Cardiac fibroblast (primary cell): ENCODE data around the gene SNED1.

ENCODE experiments used
- DNase-seq, 2 donors: peaks; one replicate each; pipeline versions ENCODE4 v3.0.0 to v3.0.0-alpha.2; 2010; ENCODE audit warnings: low read depth in 2 of 2
- H3K4me3 ChIP-seq, 2 donors: replicated peaks in 1 of 2; 1 replicate in 1 of 2; 2 replicates in 1 of 2; pipeline ENCODE4 v1.5.1; 2011; ENCODE audit warnings: low read depth in 2 of 2, low read length in 2 of 2, mild to moderate bottlenecking in 2 of 2, moderate library complexity in 1 of 2
- TF ChIP-seq, protein P1 (sequence below): IDR thresholded peaks from one replicate; pipeline ENCODE4 v1.5.1; 2011; ENCODE audit warnings: low read depth, mild to moderate bottlenecking, low read length, inconsistent platforms

Gene SNED1

DNA sequence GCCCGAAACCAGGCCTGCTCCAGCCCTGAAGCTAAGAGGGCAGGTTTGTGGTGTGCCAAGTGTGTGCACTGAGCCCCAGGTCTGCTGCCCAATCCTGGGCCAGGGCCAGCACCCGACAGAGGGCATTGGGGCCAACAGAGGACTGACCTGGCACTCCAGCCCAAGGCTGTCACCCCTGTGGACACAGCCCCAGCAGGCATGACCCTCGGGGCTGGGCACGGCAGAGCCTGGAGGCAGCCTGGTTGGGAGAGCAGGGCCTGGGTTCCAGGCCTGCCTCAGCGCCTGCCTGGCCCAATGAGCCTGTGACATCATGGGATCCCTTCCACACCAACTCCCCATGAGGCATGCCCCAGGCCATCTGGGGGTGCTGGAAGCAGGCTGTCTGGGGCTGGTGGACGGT lies 10.8 kb upstream of the SNED1 start:
- TF ChIP-seq, protein P1, sequence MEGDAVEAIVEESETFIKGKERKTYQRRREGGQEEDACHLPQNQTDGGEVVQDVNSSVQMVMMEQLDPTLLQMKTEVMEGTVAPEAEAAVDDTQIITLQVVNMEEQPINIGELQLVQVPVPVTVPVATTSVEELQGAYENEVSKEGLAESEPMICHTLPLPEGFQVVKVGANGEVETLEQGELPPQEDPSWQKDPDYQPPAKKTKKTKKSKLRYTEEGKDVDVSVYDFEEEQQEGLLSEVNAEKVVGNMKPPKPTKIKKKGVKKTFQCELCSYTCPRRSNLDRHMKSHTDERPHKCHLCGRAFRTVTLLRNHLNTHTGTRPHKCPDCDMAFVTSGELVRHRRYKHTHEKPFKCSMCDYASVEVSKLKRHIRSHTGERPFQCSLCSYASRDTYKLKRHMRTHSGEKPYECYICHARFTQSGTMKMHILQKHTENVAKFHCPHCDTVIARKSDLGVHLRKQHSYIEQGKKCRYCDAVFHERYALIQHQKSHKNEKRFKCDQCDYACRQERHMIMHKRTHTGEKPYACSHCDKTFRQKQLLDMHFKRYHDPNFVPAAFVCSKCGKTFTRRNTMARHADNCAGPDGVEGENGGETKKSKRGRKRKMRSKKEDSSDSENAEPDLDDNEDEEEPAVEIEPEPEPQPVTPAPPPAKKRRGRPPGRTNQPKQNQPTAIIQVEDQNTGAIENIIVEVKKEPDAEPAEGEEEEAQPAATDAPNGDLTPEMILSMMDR: no peak
- DNase-seq: no peak
- no peak overlapping the region for H3K4me3 ChIP-seq

DNA sequence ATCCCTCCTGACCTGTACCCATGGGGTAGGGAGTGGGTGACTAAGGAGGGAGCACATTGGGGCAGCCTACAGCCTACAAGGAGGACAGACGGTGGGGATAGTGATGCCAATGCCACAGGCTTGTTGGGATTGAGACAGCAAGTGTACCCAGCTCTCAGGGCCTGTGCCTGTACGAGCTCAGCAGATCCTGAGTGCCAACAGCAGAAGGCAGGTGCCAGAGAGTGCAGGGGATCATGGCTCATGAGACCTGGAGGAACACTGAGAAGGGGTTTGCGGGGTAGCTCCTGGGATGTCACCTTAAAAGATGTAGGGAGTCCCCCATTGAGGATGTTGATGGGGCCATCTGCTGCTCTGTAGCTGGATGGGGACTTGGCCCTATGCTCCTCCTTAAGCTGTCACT lies 10.3 kb upstream of the SNED1 start:
- no peak overlapping the region for H3K4me3 ChIP-seq
- TF ChIP-seq, protein P1: no peak
- peak; percentile 34 to 52 for DNase-seq

DNA sequence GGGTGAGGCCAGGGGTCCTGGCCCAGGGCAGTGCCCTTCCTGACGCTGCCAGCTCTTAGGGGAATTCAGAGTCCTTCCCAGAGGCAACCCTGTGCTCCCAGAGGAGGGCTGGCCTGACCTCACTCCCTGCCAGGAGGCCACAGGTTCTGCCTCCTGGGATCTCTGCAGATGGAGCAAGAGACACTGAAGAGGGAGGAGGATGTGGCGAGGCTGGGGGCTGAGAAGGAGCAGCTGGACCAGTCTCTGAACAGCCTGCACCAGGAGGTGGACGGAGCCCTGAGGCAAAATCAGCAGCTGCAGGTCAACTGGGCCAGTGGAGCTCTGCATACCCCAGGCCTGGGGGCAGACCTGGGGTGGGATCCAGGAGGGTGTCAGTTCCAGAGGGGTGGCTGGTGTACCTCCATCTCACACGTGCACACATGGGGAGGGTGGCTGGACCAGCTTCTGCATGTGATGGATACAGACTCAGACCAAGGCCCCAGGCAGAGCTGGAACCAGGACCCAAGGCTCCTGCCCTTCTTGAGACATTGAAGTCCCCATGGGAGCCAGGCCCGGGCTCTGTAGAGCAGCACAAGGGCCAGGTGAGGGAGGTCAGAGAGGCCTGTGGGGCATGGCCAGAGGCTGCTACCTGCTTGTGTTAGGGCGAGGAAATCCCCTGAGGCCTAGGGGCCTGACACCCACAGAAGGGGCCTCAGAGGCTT lies 9.7 kb upstream of the SNED1 start:
- TF ChIP-seq, protein P1: no peak
- no peak overlapping the region for H3K4me3 ChIP-seq
- no peak for DNase-seq

DNA sequence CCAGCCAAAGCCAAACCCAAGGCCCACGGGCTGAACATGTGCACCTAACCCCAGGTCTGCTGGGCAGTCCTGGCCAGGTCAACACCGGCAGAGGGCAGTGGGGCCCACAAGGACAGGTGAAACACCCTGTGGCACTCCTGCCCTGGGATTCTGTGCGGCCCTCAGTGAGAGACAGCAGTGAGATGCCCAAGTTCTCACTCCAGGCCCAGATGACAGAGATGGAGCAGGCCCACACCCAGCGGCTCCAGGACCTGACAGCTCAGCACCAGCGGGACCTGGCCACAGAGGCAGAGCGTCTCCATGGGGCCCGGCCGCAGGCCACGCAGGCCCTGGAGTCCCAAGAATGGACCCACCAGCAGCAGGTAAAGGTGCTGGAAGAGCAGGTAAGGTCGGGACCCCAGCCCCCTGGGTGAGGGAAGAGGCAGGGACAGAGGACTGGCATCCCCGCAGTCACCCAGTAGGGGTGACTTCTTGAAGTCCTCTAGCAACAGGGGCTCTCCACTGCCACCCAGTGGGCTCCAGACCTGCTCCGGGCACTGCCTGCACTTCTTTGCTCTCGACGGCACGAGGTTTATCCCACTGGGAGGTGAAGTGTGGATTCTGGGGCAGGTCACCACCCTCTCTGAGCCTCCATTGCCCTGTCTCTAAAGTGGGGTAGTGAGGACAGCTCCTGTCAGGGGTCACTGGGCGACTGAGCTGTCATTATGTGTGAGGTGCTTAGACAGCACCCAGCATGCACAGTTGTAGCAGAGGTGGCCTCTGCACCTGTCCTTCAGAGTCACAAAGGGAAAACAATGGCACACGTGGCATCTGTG lies 8.8 kb upstream of the SNED1 start:
- peak; percentile 33 to 42 for DNase-seq
- TF ChIP-seq, protein P1: peak; percentile 46

DNA sequence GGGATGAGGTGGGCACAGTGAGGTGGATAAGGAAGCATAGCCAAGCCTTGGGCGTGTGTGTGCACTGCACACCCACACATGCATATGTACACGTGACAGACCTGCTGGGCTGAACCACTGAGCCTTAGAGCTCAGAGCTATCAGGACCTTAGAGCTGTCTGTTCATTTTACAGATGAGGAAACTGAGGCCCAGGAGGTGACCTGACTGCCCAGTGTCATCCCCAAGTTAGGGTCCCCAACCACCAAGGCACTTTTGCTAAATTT lies 8.2 kb upstream of the SNED1 start:
- no peak overlapping the region for H3K4me3 ChIP-seq
- DNase-seq: no peak
- TF ChIP-seq, protein P1: no peak

More for the DNA sequence above, 8.8 kb upstream of the SNED1 start:
- H3K4me3 ChIP-seq: no peak overlapping the region

DNA sequence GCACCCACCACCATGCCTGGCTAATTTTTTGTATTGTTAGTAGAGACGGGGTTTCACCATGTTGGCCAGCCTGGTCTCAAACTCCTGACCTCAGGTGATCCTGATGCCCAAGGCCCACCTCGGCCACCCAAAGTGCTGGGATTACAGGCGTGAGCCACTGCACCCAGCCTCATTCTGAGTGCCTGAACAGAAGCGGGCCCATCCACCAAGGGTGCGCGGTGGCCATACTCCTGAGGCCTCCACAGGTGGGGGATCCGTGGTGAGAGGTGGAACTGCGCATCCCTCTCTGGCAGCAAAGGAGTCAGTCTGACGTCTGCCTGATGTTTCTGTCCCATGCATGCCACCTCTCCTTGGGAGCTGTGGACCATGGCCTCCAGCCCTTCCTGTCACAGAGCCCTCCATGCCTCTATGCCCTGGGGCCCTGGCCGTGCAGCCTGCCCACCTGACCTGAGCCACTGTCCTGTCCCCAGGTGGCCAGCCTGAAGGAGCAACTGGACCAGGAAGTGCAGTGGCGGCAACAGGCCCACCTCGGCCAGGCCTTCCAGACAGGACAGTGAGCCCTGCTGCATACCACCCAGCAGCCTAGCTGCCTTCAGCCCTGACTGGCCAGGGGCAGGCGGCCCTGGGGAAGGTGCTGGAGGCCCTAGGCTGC lies 7.6 kb upstream of the SNED1 start:
- no peak overlapping the region for H3K4me3 ChIP-seq
- no peak for DNase-seq
- TF ChIP-seq, protein P1: no peak
